Measurements from ENCODE around the gene MROH8.

The MROH8 gene

GRCh38 chr20:37053230-37053950 is 126.0 kb downstream of the MROH8 start:
- TF ChIP-seq ZNF565 (CRISPR knock-in tag; conservative IDR thresholded peaks at IDR 0.05; ENCODE audit: low read depth) (no peak), ISL1 (CRISPR knock-in tag; IDR thresholded peaks at IDR 0.05) (no peak), ZFP3 (CRISPR knock-in tag; IDR thresholded peaks at IDR 0.05) (no peak), CREB5 (CRISPR knock-in tag; IDR thresholded peaks at IDR 0.05; ENCODE audit: low read depth) (no peak), ZNF8 (CRISPR knock-in tag; IDR thresholded peaks at IDR 0.05) (no peak), PATZ1 (CRISPR knock-in tag; IDR thresholded peaks at IDR 0.05; ENCODE audit: borderline replicate concordance) (no peak), POU6F1 (CRISPR knock-in tag; IDR thresholded peaks at IDR 0.05; ENCODE audit: borderline replicate concordance, low read depth) (no peak), PPARA (CRISPR knock-in tag; IDR thresholded peaks at IDR 0.05; ENCODE audit: borderline replicate concordance) (no peak), CSRNP3 (CRISPR knock-in tag; IDR thresholded peaks at IDR 0.05) (no peak), ZNF70 (CRISPR knock-in tag; IDR thresholded peaks at IDR 0.05) (no peak), BACH2 (CRISPR knock-in tag; IDR thresholded peaks at IDR 0.05; ENCODE audit: borderline replicate concordance) (no peak), ARNTL (CRISPR knock-in tag; IDR thresholded peaks at IDR 0.05; ENCODE audit: borderline replicate concordance, low read depth) (no peak), TSHZ2 (CRISPR knock-in tag; IDR thresholded peaks at IDR 0.05) (no peak), ZFP30 (CRISPR knock-in tag; IDR thresholded peaks at IDR 0.05) (no peak), ESRRG (CRISPR knock-in tag; IDR thresholded peaks at IDR 0.05) (no peak), ZC3H10 (CRISPR knock-in tag; IDR thresholded peaks at IDR 0.05) (no peak), CSDC2 (CRISPR knock-in tag; IDR thresholded peaks at IDR 0.05) (no peak), TCF4 (CRISPR knock-in tag; IDR thresholded peaks at IDR 0.05; ENCODE audit: borderline replicate concordance) (no peak)
- no peak for ATAC-seq

All from SK-N-SH treated with all-trans-retinoic acid at 6 μM for 48 hours (cell line).